Upper lobe of left lung (tissue), 6 donors: ENCODE data around the gene ARL4A. TPM values are rescaled to one million over a fixed set of nuclear protein-coding genes. Genes with fewer than 3 reads are reported as not detected.

Experiments
- ATAC-seq, 2 donors: fragments of 200-7000 bp; cut with Tn5 transposase; one replicate each; pipeline ENCODE4 v1.9.1; 2022; ENCODE audit warnings: mild to moderate bottlenecking in 2 of 2, moderate library complexity in 2 of 2; ENCODE audit not compliant: low FRiP score in 2 of 2
- DNase-seq, 2 donors: peaks; one replicate each; pipeline ENCODE4 v3.0.0-alpha.2; 2019 to 2020
- H3K27ac ChIP-seq, 4 donors: fragments of 200-600 bp; sonication (generic); one replicate each; pipeline ENCODE4 v1.5.1; 2016 to 2019
- H3K27me3 ChIP-seq, 4 donors: fragments of 200-600 bp; sonication (generic); one replicate each; pipeline ENCODE4 v1.5.1; 2017 to 2019
- H3K36me3 ChIP-seq, 4 donors: fragments of 200-600 bp; sonication (generic); one replicate each; pipeline ENCODE4 v1.5.1; 2016 to 2019
- H3K4me1 ChIP-seq, 4 donors: fragments of 200-600 bp; sonication (generic); one replicate each; pipeline ENCODE4 v1.5.1; 2018 to 2019
- H3K4me3 ChIP-seq, 4 donors: fragments of 200-600 bp; sonication (generic); one replicate each; pipeline ENCODE4 v1.5.1; 2017 to 2019; ENCODE audit warnings: mild to moderate bottlenecking in 2 of 4, moderate library complexity in 1 of 4
- H3K9me3 ChIP-seq, 4 donors: fragments of 200-600 bp; sonication (generic); one replicate each; pipeline ENCODE4 v1.5.1; 2018 to 2019
- CTCF ChIP-seq, 6 experiments: fragments of 450-650 bp in 4 of 6; fragments of 200-600 bp in 2 of 6; sonication (generic) in 2 of 6; IDR thresholded peaks; one replicate each; pipeline ENCODE4 v1.5.1; 2016 to 2019; ENCODE audit warnings: antibody characterized with exemption in 6 of 6
- EP300 ChIP-seq, 4 donors: sonication (generic); formaldehyde crosslinking; IDR thresholded peaks; one replicate each; pipeline ENCODE4 v1.5.1; 2017; ENCODE audit warnings: antibody characterized with exemption in 4 of 4, control low read depth in 2 of 4
- POLR2A ChIP-seq, 4 donors: fragments of 450-650 bp; IDR thresholded peaks; one replicate each; pipeline ENCODE4 v1.5.1; 2016 to 2017; ENCODE audit warnings: antibody characterized with exemption in 4 of 4, mild to moderate bottlenecking in 2 of 4
- POLR2AphosphoS5 ChIP-seq, 2 donors: sonication (generic); formaldehyde crosslinking; IDR thresholded peaks; one replicate each; pipeline ENCODE4 v1.5.1; 2017; ENCODE audit warnings: antibody characterized with exemption in 2 of 2
- WGBS, 2 donors: methylation state at CpG; one replicate each; pipeline ENCODE4 v1.1.5; 2017 to 2018; 5-methylcytosine and 5-hydroxymethylcytosine counted together
- total RNA-seq, 6 donors: library from RNA; depleted of rRNA in 4 of 6; stranded (reverse); fragments of >200 nt in 4 of 6; gene quantifications; one replicate each; pipeline versions ENCODE4 v1.1.0 to v1.2.1, GENCODE V29; 2016 to 2021
- donor health status: DM: no; HTN: no; CAD: no; lungs with moderate emphysema.
- donor health status: DM: no; HTN: yes; CAD: no; lungs with severe emphysema.

The ARL4A gene
- total RNA-seq, 6 donors from 2014 or later: 5.9 to 47.5 (median 30.5) TPM

- ATAC-seq: no peak
- WGBS, 2 donors: 93 to 100% methylated on average over 1 of the region's 1 CpG
Observed at GRCh38 chr7:12692035-12692434, 4.6 kb downstream of the ARL4A start.

GRCh38 chr7:12692479-12693259 is 5.2 kb downstream of the ARL4A start:
- ATAC-seq (no peak), DNase-seq (no peak)
- Histone ChIP-seq H3K27ac (no peak overlapping the region), H3K36me3 (no peaks in the 10 kb centered on the region), H3K9me3 (no peaks in the 10 kb centered on the region), H3K27me3 (no peaks in the 10 kb centered on the region), H3K4me3 (no peak overlapping the region), H3K4me1 (peaks cover 0 to 16% (median 12%) of the 10 kb centered on the region in 4 donors)
- no peak for TF ChIP-seq EP300 (IDR thresholded peaks at IDR 0.05)
- no peak for TF ChIP-seq POLR2A (IDR thresholded peaks at IDR 0.05)
- no peak for TF ChIP-seq CTCF (IDR thresholded peaks at IDR 0.05)
- TF ChIP-seq POLR2AphosphoS5 (IDR thresholded peaks at IDR 0.05): no peak
- 57 to 64% methylated on average over 3 of the region's 3 CpGs for WGBS, 2 donors

More at GRCh38 chr7:12692035-12692434, 4.6 kb downstream of the ARL4A start:
- H3K27me3 ChIP-seq: no peaks in the 10 kb centered on the region
- H3K9me3 ChIP-seq: no peaks in the 10 kb centered on the region
- H3K36me3 ChIP-seq: no peaks in the 10 kb centered on the region
- H3K27ac ChIP-seq: no peak overlapping the region
- no peak overlapping the region for H3K4me3 ChIP-seq
- H3K4me1 ChIP-seq: peaks cover 0 to 16% (median 12%) of the 10 kb centered on the region in 4 donors
- TF ChIP-seq EP300 (IDR thresholded peaks at IDR 0.05) (no peak), POLR2A (IDR thresholded peaks at IDR 0.05) (no peak), CTCF (IDR thresholded peaks at IDR 0.05) (no peak), POLR2AphosphoS5 (IDR thresholded peaks at IDR 0.05) (no peak)
- DNase-seq: no peak

GRCh38 chr7:12694817-12695216 is 7.4 kb downstream of the ARL4A start:
- H3K9me3 ChIP-seq: no peaks in the 10 kb centered on the region
- no peak overlapping the region for H3K4me3 ChIP-seq
- no peak for ATAC-seq
- peaks cover 0 to 8% (median 6%) of the 10 kb centered on the region in 4 donors for H3K4me1 ChIP-seq
- no peak overlapping the region for H3K27ac ChIP-seq
- H3K36me3 ChIP-seq: no peaks in the 10 kb centered on the region
- no peaks in the 10 kb centered on the region for H3K27me3 ChIP-seq
- DNase-seq: no peak
- no peak for TF ChIP-seq EP300 (IDR thresholded peaks at IDR 0.05)
- TF ChIP-seq CTCF (IDR thresholded peaks at IDR 0.05): no peak
- TF ChIP-seq POLR2A (IDR thresholded peaks at IDR 0.05): no peak
- TF ChIP-seq POLR2AphosphoS5 (IDR thresholded peaks at IDR 0.05): no peak
- 37 to 74% methylated on average over 1 of the region's 1 CpG for WGBS, 2 donors

- ATAC-seq (no peak), DNase-seq (no peak)
- H3K4me3 ChIP-seq: no peak overlapping the region
- H3K27me3 ChIP-seq: no peaks in the 10 kb centered on the region
- peaks cover 0 to 3% (median 0%) of the 10 kb centered on the region in 4 donors for H3K4me1 ChIP-seq
- H3K36me3 ChIP-seq: no peaks in the 10 kb centered on the region
- TF ChIP-seq POLR2A (IDR thresholded peaks at IDR 0.05) (no peak), EP300 (IDR thresholded peaks at IDR 0.05) (no peak), POLR2AphosphoS5 (IDR thresholded peaks at IDR 0.05) (no peak), CTCF (IDR thresholded peaks at IDR 0.05) (no peak)
- H3K27ac ChIP-seq: no peak overlapping the region
- peaks cover 0 to 2% (median 0%) of the 10 kb centered on the region in 4 donors for H3K9me3 ChIP-seq
- whole genome bisulfite sequencing, 2 donors: 96 to 100% methylated on average over 1 of the region's 1 CpG
Observed at GRCh38 chr7:12695965-12696364, 8.5 kb downstream of the ARL4A start.

GRCh38 chr7:12699299-12699698 is 11.9 kb downstream of the ARL4A start:
- TF ChIP-seq CTCF (IDR thresholded peaks at IDR 0.05) (no peak), POLR2A (IDR thresholded peaks at IDR 0.05) (no peak), POLR2AphosphoS5 (IDR thresholded peaks at IDR 0.05) (no peak), EP300 (IDR thresholded peaks at IDR 0.05) (no peak)
- Histone ChIP-seq H3K4me3 (no peak overlapping the region), H3K9me3 (peaks cover 0 to 9% (median 5%) of the 10 kb centered on the region in 4 donors), H3K27ac (no peak overlapping the region), H3K36me3 (no peaks in the 10 kb centered on the region), H3K27me3 (no peaks in the 10 kb centered on the region), H3K4me1 (no peaks in the 10 kb centered on the region)
- DNase-seq (no peak), ATAC-seq (no peak)
- WGBS, 2 donors: 93 to 95% methylated on average over 10 of the region's 10 CpGs
